Measurements from ENCODE around the gene ANXA11. TPM values are rescaled to one million over a fixed set of nuclear protein-coding genes. Genes with fewer than 3 reads are reported as not detected.

Gene ANXA11
- total RNA-seq, 1 experiment from 2014 or later: 68.1 TPM

DNA sequence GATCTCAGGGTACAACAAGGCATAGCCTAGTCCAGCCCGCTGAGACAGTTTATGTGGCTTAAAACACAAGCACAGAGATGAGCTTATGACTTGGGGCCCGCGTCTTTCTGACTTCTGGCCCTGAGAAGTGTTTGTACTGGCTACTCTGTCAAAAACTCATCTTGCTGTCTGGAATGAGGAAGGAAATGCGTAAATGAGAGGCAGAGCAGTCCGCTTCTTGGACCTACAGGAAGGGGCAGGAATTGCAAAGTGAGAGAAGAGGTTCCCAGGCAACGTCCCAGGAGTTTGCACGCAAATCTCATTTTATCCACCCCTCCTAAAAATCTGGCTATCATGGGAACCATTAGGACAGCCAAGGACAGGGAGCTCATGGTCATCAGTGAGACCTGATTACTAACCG is 5.5 kb downstream of the ANXA11 start:
- no peak overlapping the region for H3K23ac ChIP-seq (ENCODE audit: insufficient read length, low read depth, low read length)
- Mint-ChIP-seq H3K9me3 (no peaks in the 10 kb centered on the region), H3K4me1 (peaks cover 45 to 47% of the 10 kb centered on the region in 2 experiments), H3K27me3 (ENCODE audit: low read depth) (peaks cover 2% of the 10 kb centered on the region; the same call in 1 of the 2 replicates), H3K36me3 (ENCODE audit: insufficient read depth in 1 of 3, low read depth in 3 of 3) (no peaks in the 10 kb centered on the region; a peak in 3 of 7 replicates), H3K4me3 (no peak overlapping the region), H3K27ac (no peak overlapping the region; a peak in 1 of 7 replicates)
- no peaks in the 10 kb centered on the region for H3K27me3 ChIP-seq (ENCODE audit: insufficient read depth, low read length)
- H2BK120ac ChIP-seq (ENCODE audit: low read depth, low read length, poor library complexity, severe bottlenecking): no peak overlapping the region
- H3K4me2 ChIP-seq (ENCODE audit: insufficient read depth, insufficient read length, low read length): no peak overlapping the region
- peaks cover 7% of the 10 kb centered on the region; the same call in 1 of the 2 replicates for H3K79me2 ChIP-seq (ENCODE audit: insufficient read depth, low read length)
- H4K5ac ChIP-seq (ENCODE audit: insufficient read length, low read depth, low read length): no peak overlapping the region
- no peak overlapping the region for H2BK5ac ChIP-seq (ENCODE audit: insufficient read length, low read length)
- H3K4ac ChIP-seq (ENCODE audit: low read depth, low read length): no peak overlapping the region
- no peak overlapping the region for H4K8ac ChIP-seq (replicated peaks; ENCODE audit: insufficient read length, low read depth, low read length)
- no peak overlapping the region for H3K14ac ChIP-seq (ENCODE audit: insufficient read depth, low read length)
- no peak overlapping the region for H3K18ac ChIP-seq (ENCODE audit: insufficient read length, low read depth, low read length)
- no peaks in the 10 kb centered on the region for H4K20me1 ChIP-seq (ENCODE audit: control insufficient read depth, insufficient read depth, insufficient read length)
- no peak overlapping the region for H3T11ph ChIP-seq (ENCODE audit: low read length)
- no peak overlapping the region for H2BK15ac ChIP-seq (ENCODE audit: low read depth, low read length)
- TF ChIP-seq, protein P1, sequence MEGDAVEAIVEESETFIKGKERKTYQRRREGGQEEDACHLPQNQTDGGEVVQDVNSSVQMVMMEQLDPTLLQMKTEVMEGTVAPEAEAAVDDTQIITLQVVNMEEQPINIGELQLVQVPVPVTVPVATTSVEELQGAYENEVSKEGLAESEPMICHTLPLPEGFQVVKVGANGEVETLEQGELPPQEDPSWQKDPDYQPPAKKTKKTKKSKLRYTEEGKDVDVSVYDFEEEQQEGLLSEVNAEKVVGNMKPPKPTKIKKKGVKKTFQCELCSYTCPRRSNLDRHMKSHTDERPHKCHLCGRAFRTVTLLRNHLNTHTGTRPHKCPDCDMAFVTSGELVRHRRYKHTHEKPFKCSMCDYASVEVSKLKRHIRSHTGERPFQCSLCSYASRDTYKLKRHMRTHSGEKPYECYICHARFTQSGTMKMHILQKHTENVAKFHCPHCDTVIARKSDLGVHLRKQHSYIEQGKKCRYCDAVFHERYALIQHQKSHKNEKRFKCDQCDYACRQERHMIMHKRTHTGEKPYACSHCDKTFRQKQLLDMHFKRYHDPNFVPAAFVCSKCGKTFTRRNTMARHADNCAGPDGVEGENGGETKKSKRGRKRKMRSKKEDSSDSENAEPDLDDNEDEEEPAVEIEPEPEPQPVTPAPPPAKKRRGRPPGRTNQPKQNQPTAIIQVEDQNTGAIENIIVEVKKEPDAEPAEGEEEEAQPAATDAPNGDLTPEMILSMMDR (conservative IDR thresholded peaks at IDR 0.05): no peak; the same call in 2 of the 3 replicates
- H3K4me1 ChIP-seq (ENCODE audit: insufficient read depth, low read length): peaks cover 10% of the 10 kb centered on the region
- no peak overlapping the region for H2BK12ac ChIP-seq (ENCODE audit: insufficient read length, low read depth, low read length)
- H4K91ac ChIP-seq (ENCODE audit: insufficient read length, low read depth, low read length): no peak overlapping the region
- no peak overlapping the region for H2AFZ ChIP-seq (ENCODE audit: low read length)
- peaks cover 5% of the 10 kb centered on the region for H3K79me1 ChIP-seq (ENCODE audit: insufficient read depth, low read depth, low read length, poor library complexity, severe bottlenecking)
- H2BK20ac ChIP-seq (ENCODE audit: low read depth, low read length, poor library complexity, severe bottlenecking): no peak overlapping the region
- no peak overlapping the region for H3K56ac ChIP-seq (ENCODE audit: insufficient read length, low read depth, low read length)
- DNase-seq: no peak
- WGBS (ENCODE audit: extremely low coverage, insufficient read length, low lambda C conversion rate): no CpG with 5 or more reads among the region's 8 CpGs
- H3K27ac ChIP-seq (ENCODE audit: insufficient read length, low read depth, low read length): no peak overlapping the region
- H3K9ac ChIP-seq (ENCODE audit: extremely low read depth, insufficient read length, low read length): no peak overlapping the region
- no peaks in the 10 kb centered on the region for H3K9me3 ChIP-seq (ENCODE audit: control insufficient read depth, low read depth, low read length)
- no peak overlapping the region for H2AK5ac ChIP-seq (ENCODE audit: insufficient read length, low read length)
- peaks cover 4% of the 10 kb centered on the region for H3K23me2 ChIP-seq (ENCODE audit: insufficient read length, low read depth, low read length, poor library complexity, severe bottlenecking)

All from H9 (cell line).